AG10803 (cell line): ENCODE results near the gene C2orf49.
A peak's percentile ranks its signal among the peaks of the same experiment; 100 is the strongest.

Source experiments
- DNase-seq: peaks from one replicate; pipeline ENCODE4 v3.0.0; 2010; ENCODE audit warnings: low read depth
- H3K4me3 ChIP-seq: 2 replicates; pipeline ENCODE4 v1.5.1; 2011; ENCODE audit warnings: mild to moderate bottlenecking, low read length, control low read depth
- TF ChIP-seq, protein P1 (sequence below): conservative IDR thresholded peaks from 2 replicates; pipeline ENCODE4 v1.5.1; 2011; ENCODE audit warnings: mild to moderate bottlenecking, low read length, control low read depth, inconsistent platforms

The C2orf49 gene

GRCh38 chr2:105361102-105361889 lies 24.0 kb downstream of the C2orf49 start:
- H3K4me3 ChIP-seq, result no peak overlapping the region
- TF ChIP-seq, protein P1, sequence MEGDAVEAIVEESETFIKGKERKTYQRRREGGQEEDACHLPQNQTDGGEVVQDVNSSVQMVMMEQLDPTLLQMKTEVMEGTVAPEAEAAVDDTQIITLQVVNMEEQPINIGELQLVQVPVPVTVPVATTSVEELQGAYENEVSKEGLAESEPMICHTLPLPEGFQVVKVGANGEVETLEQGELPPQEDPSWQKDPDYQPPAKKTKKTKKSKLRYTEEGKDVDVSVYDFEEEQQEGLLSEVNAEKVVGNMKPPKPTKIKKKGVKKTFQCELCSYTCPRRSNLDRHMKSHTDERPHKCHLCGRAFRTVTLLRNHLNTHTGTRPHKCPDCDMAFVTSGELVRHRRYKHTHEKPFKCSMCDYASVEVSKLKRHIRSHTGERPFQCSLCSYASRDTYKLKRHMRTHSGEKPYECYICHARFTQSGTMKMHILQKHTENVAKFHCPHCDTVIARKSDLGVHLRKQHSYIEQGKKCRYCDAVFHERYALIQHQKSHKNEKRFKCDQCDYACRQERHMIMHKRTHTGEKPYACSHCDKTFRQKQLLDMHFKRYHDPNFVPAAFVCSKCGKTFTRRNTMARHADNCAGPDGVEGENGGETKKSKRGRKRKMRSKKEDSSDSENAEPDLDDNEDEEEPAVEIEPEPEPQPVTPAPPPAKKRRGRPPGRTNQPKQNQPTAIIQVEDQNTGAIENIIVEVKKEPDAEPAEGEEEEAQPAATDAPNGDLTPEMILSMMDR, result no peak
- DNase-seq, result no peak

GRCh38 chr2:105362862-105363591 lies 25.7 kb downstream of the C2orf49 start:
- H3K4me3 ChIP-seq, result no peak overlapping the region
- TF ChIP-seq, protein P1, result no peak
- DNase-seq, result no peak

- DNase-seq, result peak; percentile 63
- TF ChIP-seq, protein P1, result no peak
- no peak overlapping the region for H3K4me3 ChIP-seq
Observed at GRCh38 chr2:105364436-105365139, 27.2 kb downstream of the C2orf49 start.

GRCh38 chr2:105365206-105365605 lies 27.9 kb downstream of the C2orf49 start:
- DNase-seq, result no peak
- TF ChIP-seq, protein P1, result no peak
- H3K4me3 ChIP-seq, result no peak overlapping the region

DNA sequence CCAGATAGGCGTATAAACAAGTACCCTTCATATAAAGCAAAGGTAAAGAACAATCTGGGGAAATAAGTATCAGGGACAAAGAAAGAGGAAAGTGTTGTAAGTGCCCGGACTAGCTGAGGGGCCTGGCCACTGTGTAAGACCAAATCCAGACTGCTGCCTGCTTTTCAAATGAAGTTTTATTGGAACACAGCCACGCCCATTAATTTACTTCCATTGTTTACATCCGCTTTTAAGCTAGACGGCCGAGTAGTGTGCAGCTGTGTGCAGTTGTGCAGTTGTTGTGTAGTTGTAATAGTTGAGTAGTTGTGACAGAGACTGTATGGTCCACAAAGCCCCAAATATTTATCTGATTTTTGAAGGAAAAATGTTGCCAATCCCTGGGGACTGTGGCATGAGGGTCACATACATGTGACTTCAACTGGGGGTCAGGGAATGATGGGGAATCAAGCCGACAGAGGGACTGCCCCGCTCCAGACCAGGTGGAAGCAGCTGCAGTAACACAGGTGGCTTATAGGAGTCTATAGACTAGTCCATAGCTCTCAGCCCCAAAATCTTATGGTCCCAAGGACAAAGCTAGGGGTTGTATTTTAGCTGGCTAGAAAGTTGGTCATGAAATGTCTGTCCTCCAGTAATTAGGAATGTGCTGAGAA lies 31.5 kb downstream of the C2orf49 start:
- no peak overlapping the region for H3K4me3 ChIP-seq
- TF ChIP-seq, protein P1, result no peak
- no peak for DNase-seq

- TF ChIP-seq, protein P1, result peak; percentile 94
- peak; percentile 85 for DNase-seq
Observed at GRCh38 chr2:105369777-105370690, 32.7 kb downstream of the C2orf49 start.

More at GRCh38 chr2:105369777-105370690, 32.7 kb downstream of the C2orf49 start:
- no peak overlapping the region for H3K4me3 ChIP-seq
